ENCODE results near the gene LMAN1L. TPM values are rescaled to one million over a fixed set of nuclear protein-coding genes. Genes with fewer than 3 reads are reported as not detected.

Gene LMAN1L
- total RNA-seq, result 1 to 10 TPM in 1 of 6 donors, not detected in 5; 1.0 TPM

DNA sequence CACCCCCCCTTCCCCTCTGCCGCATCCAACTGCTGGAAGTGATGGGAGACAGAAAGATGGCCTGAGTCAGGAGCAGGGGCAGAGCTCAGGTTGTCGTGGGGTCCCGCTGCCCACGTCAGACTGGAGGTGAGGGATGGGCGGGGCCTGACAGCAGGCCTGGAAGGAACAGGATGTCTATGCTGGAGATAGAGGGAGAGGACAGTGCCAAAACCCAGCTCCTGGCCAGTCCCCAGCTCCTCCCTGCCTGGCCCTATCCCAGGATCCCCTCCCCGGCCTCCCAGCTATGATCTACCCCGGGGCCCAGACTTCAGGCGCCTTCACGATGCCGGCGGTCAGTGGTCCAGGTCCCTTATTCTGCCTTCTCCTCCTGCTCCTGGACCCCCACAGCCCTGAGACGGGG, at the start of gene LMAN1L:
Gene LMAN1L, plus strand, starts transcription at position 303 of the 400 bp plus-strand sequence. Its CDS starts 20 bp downstream, at position 323.
- no peak for DNase-seq
- 61 to 74% methylated on average over 8 to 11 of the region's 12 CpGs for WGBS, 2 donors
- Histone ChIP-seq H3K4me1 (peaks cover 0 to 8% (median 0%) of the 10 kb centered on the region in 4 donors), H3K4me3 (no peak within 1 kb of the TSS), H3K27me3 (no peaks in the 10 kb centered on the region), H3K36me3 (no peaks in the 10 kb centered on the region), H3K27ac (no peak within 1 kb of the TSS), H3K9me3 (no peaks in the 10 kb centered on the region)
- no peak for ATAC-seq (ENCODE audit: low FRiP score in 2 of 2)
- no peak for TF ChIP-seq POLR2A (IDR thresholded peaks at IDR 0.05)
- no peak for TF ChIP-seq POLR2AphosphoS5 (IDR thresholded peaks at IDR 0.05)
- TF ChIP-seq EP300 (IDR thresholded peaks at IDR 0.05), result no peak
- TF ChIP-seq, protein P1, sequence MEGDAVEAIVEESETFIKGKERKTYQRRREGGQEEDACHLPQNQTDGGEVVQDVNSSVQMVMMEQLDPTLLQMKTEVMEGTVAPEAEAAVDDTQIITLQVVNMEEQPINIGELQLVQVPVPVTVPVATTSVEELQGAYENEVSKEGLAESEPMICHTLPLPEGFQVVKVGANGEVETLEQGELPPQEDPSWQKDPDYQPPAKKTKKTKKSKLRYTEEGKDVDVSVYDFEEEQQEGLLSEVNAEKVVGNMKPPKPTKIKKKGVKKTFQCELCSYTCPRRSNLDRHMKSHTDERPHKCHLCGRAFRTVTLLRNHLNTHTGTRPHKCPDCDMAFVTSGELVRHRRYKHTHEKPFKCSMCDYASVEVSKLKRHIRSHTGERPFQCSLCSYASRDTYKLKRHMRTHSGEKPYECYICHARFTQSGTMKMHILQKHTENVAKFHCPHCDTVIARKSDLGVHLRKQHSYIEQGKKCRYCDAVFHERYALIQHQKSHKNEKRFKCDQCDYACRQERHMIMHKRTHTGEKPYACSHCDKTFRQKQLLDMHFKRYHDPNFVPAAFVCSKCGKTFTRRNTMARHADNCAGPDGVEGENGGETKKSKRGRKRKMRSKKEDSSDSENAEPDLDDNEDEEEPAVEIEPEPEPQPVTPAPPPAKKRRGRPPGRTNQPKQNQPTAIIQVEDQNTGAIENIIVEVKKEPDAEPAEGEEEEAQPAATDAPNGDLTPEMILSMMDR (IDR thresholded peaks at IDR 0.05), result no peak

DNA sequence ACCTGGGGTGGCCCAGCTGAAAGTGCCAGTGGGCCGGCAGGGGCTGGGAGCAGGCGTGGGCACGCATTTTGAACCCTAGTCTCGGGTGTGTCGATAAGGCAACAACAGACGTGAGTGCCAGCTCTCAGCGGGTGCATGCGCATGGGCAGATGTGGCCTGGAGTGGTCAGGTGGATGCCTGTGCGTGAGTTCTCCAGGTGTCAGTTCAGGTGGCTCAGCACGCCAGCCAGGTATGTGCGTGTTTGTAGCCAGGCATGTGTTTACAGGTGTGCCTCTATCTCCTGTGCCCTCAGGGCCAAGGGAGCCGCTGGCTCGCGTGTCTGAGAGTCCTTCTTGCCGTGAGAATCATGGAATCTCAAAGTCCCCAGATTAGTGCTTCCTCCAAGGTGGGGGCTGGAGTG, 49.2 kb upstream of the LMAN1L start:
- no peak overlapping the region for H3K4me3 ChIP-seq
- peak in 1 of 2 donors; percentile 59 for DNase-seq
- H3K4me1 ChIP-seq, result peaks cover 11 to 17% (median 12%) of the 10 kb centered on the region in 4 donors
- 68 to 92% methylated on average over 14 to 15 of the region's 15 CpGs for WGBS, 2 donors
- peak; percentile 31 to 47 for ATAC-seq (ENCODE audit: low FRiP score in 2 of 2)
- TF ChIP-seq, protein P1 (IDR thresholded peaks at IDR 0.05), result no peak
- TF ChIP-seq POLR2AphosphoS5 (IDR thresholded peaks at IDR 0.05) (no peak), POLR2A (IDR thresholded peaks at IDR 0.05) (no peak), EP300 (IDR thresholded peaks at IDR 0.05) (peak in 1 of 4 donors; percentile 67)
- H3K27me3 ChIP-seq, result no peaks in the 10 kb centered on the region
- no peaks in the 10 kb centered on the region for H3K9me3 ChIP-seq
- peak overlapping the region; percentile 15 to 79 (median 64) for H3K27ac ChIP-seq
- H3K36me3 ChIP-seq, result no peaks in the 10 kb centered on the region

DNA sequence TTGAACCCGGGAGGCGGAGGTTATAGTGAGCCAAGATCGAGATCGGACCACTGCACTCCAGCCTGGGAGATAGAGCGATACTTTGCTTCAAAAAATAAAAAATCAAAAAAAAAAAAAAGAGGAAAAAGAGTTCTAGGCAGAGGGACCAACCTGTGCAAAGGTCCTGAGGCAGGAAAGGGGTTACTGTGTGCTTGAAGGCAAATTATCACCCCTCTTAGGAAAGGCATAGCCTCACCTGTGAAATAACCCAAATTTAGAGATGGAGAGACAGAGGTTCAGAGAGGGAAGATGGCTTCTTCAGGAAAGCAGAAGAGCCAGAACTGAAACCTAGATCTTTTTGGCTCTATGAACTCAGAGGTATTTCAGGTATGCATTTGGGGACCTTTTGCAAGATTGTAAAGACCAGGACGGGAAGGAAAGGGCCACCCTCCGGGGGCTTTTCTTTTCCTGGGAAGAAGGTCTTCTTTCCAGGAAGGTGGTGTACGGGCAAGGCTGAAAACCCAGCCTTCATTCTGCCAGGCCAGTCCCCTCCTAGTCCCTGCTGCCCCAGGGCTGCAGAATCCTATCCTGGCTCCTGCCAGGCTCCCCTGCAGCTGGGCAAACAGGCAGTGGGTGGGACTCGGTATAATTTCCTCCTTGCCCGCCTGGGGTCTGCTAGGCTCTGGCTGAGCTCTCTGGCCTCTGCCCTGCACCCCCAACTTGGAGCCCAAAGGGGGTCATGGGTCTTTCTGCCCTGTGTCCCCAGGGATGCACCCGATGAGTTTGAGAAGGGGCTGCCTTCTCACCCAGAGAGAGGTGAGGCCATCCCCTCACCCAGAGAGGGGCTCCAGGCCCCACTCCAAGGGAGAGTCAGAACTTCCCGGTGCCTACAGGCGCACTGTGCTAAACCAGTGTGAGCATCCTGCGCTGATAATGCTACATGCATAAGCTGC, 45.2 kb upstream of the LMAN1L start:
- Histone ChIP-seq H3K36me3 (no peaks in the 10 kb centered on the region), H3K9me3 (no peaks in the 10 kb centered on the region), H3K27ac (peak overlapping the region in 1 of 4 donors; percentile 26), H3K4me3 (no peak overlapping the region), H3K4me1 (peaks cover 12 to 32% (median 18%) of the 10 kb centered on the region in 4 donors), H3K27me3 (no peaks in the 10 kb centered on the region)
- TF ChIP-seq, protein P1 (IDR thresholded peaks at IDR 0.05), result no peak
- no peak for TF ChIP-seq POLR2A (IDR thresholded peaks at IDR 0.05)
- no peak for TF ChIP-seq POLR2AphosphoS5 (IDR thresholded peaks at IDR 0.05)
- TF ChIP-seq EP300 (IDR thresholded peaks at IDR 0.05), result no peak
- ATAC-seq (ENCODE audit: low FRiP score in 2 of 2), result no peak
- 75 to 82% methylated on average over 11 to 14 of the region's 14 CpGs for WGBS, 2 donors
- no peak for DNase-seq

DNA sequence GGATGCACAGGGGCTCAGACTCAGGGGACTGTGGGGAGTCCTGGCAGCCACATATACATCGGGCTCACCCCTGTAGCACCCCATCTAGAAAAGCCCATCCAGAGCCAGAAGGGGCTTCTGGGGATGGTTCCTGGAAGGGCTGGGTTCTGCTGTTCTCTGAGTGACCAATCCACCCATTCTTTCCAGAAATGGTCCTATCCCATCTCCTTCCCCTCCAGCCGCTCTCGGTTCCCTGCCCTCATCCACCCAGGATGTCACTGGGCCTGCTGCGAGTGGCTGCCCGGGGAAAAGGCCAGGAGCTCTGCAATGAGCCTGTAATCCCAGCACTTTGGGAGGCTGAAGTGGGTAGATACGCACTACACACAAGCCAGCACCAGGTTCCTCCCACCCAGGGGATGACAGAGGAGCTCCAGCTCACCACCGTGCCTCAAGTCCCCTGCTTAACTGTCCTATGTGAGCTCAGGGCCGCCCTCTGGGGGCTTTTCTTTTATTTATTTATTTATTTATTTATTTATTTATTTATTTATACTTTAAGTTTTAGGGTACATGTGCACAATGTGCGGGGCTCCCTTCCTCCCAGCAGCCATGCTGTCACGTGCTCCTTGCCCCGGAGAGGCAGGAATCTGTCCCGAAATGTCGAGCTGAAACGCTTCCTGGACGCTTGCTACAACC, 44.4 kb upstream of the LMAN1L start:
- peak overlapping the region in 1 of 4 donors; percentile 15 for H3K4me3 ChIP-seq
- no peaks in the 10 kb centered on the region for H3K36me3 ChIP-seq
- peaks cover 4 to 25% (median 11%) of the 10 kb centered on the region in 4 donors for H3K4me1 ChIP-seq
- no peaks in the 10 kb centered on the region for H3K27me3 ChIP-seq
- no peaks in the 10 kb centered on the region for H3K9me3 ChIP-seq
- WGBS, 2 donors, result 29 to 31% methylated on average over 15 of the region's 15 CpGs
- no peak for ATAC-seq (ENCODE audit: low FRiP score in 2 of 2)
- TF ChIP-seq EP300 (IDR thresholded peaks at IDR 0.05) (no peak), POLR2AphosphoS5 (IDR thresholded peaks at IDR 0.05) (no peak), POLR2A (IDR thresholded peaks at IDR 0.05) (no peak)
- TF ChIP-seq, protein P1 (IDR thresholded peaks at IDR 0.05), result no peak
- peak overlapping the region in 1 of 4 donors; percentile 26 for H3K27ac ChIP-seq
- no peak for DNase-seq

Measured in upper lobe of left lung (tissue), 6 donors.